ENCODE measurements around the gene FNBP1. TPM values are rescaled to one million over a fixed set of nuclear protein-coding genes. Genes with fewer than 3 reads are reported as not detected.

Gene FNBP1
- total and polyA plus RNA-seq, 2 experiments from 2014 or later: 26.6 to 28.8 TPM

GRCh38 chr9:129972816-129973215 is 70.2 kb downstream of the FNBP1 start:
- ATAC-seq: no peak
- no peak for DNase-seq (ENCODE audit: low spot score)
- peaks cover 4% of the 10 kb centered on the region; the same call in 2 of the 3 replicates for H3K36me3 Mint-ChIP-seq (ENCODE audit: low read depth)
- no peaks in the 10 kb centered on the region for H3K4me1 Mint-ChIP-seq
- no peaks in the 10 kb centered on the region for H3K4me1 ChIP-seq (ENCODE audit: insufficient read depth)
- H4K20me1 ChIP-seq (replicated peaks; ENCODE audit: insufficient read depth): no peaks in the 10 kb centered on the region
- H3K36me3 ChIP-seq (ENCODE audit: insufficient read depth): no peaks in the 10 kb centered on the region; the same call in 1 of the 2 replicates
- H2AFZ ChIP-seq: no peak overlapping the region
- H3K79me2 ChIP-seq (replicated peaks; ENCODE audit: insufficient read depth): no peaks in the 10 kb centered on the region
- H3K9me3 Mint-ChIP-seq: no peaks in the 10 kb centered on the region
- no peak overlapping the region for H3K27ac Mint-ChIP-seq
- no peak for TF ChIP-seq NANOG (IDR thresholded peaks at IDR 0.05; ENCODE audit: borderline replicate concordance)
- no peak for TF ChIP-seq ZNF331 (CRISPR knock-in tag; IDR thresholded peaks at IDR 0.05; ENCODE audit: low read depth)
- no peak for TF ChIP-seq ZNF462 (CRISPR knock-in tag; IDR thresholded peaks at IDR 0.05)
- TF ChIP-seq CREB1 (CRISPR knock-in tag; IDR thresholded peaks at IDR 0.05; ENCODE audit: low read depth): no peak
- TF ChIP-seq EZH2 (IDR thresholded peaks at IDR 0.05; ENCODE audit: low read depth, unreplicated experiment): no peak
- TF ChIP-seq REST (IDR thresholded peaks at IDR 0.05; ENCODE audit: unreplicated experiment): no peak
- no peak for TF ChIP-seq EZH2phosphoT487 (IDR thresholded peaks at IDR 0.05; ENCODE audit: unreplicated experiment)
- TF ChIP-seq STAT1 (IDR thresholded peaks at IDR 0.05; ENCODE audit: unreplicated experiment): no peak
- TF ChIP-seq CTCF (conservative IDR thresholded peaks at IDR 0.05; ENCODE audit: low read depth in 2 of 2): no peak
- no peak for TF ChIP-seq JUNB (IDR thresholded peaks at IDR 0.05; ENCODE audit: unreplicated experiment)
- TF ChIP-seq ETS1 (IDR thresholded peaks at IDR 0.05): no peak
- TF ChIP-seq POLR2AphosphoS5 (IDR thresholded peaks at IDR 0.05; ENCODE audit: low read depth): no peak
- no peak for TF ChIP-seq ZNF114 (CRISPR knock-in tag; IDR thresholded peaks at IDR 0.05)
- peaks cover 2% of the 10 kb centered on the region for H3K27me3 Mint-ChIP-seq (ENCODE audit: insufficient read depth, low read depth, poor library complexity)
- no peak overlapping the region for H3K4me3 Mint-ChIP-seq
- no peak overlapping the region for H3K4me2 ChIP-seq
- H3K27ac ChIP-seq (ENCODE audit: low read depth): no peak overlapping the region
- H3K27me3 ChIP-seq (ENCODE audit: insufficient read depth): no peaks in the 10 kb centered on the region
- H3K9me2 ChIP-seq (ENCODE audit: insufficient read depth): no peaks in the 10 kb centered on the region
- no peaks in the 10 kb centered on the region for H3F3A ChIP-seq (replicated peaks; ENCODE audit: low read depth)
- H3K4me3 ChIP-seq: no peak overlapping the region
